ACHN (cell line): Measurements from ENCODE around the gene DPYSL4.

Experiments
- DNase-seq: peaks from one replicate; pipeline ENCODE4 v3.0.0-alpha.2; 2015
- in situ Hi-C: cut with HindIII; loops from 2 replicates; pipeline ENCODE4 v1.10.0; 2017; ENCODE audit warnings: low sequenced_read_pairs, low pct_ligation_motif_present, low pct_unique_long_range_greater_than_20kb

The DPYSL4 gene

GRCh38 chr10:132242103-132242840, 55.5 kb downstream of the DPYSL4 start:
- in situ Hi-C loops = no loop called here
- DNase-seq = no peak

DNA sequence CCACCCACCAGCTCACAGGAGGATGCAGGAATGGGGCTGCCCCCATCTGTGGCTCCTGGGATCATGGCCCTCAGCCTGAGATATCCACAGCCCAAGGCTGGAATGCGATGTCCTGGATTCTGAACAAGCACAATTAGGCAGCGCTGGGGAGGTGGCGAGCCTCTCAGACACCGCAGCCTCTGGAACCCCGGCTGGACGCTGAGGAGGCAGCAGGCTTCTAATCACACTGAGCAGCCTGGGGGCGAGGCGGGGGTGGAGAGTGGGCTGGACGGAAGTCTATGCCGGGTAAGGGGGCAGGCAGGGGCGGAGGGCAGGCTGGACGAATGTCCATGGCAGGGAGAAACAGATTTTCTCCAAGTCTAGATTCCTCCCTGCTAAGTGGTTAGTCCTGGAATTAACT, 56.4 kb downstream of the DPYSL4 start:
- no peak for DNase-seq
- in situ Hi-C loops = no loop called here

DNA sequence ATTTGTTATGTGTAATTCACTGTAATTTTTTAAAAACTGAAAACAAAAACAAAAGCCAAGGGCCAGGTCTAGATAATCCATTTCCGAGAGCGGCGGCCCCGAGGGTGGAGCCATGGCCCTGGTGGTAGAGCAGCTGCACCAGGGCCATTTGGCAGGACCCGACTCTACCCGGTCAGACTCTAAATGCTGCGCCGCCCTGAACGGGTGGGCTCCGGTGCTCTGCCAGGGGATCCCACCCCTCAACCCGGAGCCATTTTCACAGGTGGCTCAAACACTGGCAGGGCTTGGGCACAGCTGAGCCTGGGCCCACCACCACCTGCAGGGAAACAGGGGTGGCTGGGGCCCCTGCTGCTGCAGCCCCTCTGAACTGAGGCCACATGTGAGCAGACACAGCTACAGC, 56.9 kb downstream of the DPYSL4 start:
- DNase-seq = no peak
- in situ Hi-C loops = no loop called here

- no peak for DNase-seq
- in situ Hi-C loops = no loop called here
Observed at GRCh38 chr10:132245056-132245455, 58.3 kb downstream of the DPYSL4 start.

GRCh38 chr10:132246296-132246695, 59.5 kb downstream of the DPYSL4 start:
- no peak for DNase-seq
- in situ Hi-C loops = no loop called here

DNA sequence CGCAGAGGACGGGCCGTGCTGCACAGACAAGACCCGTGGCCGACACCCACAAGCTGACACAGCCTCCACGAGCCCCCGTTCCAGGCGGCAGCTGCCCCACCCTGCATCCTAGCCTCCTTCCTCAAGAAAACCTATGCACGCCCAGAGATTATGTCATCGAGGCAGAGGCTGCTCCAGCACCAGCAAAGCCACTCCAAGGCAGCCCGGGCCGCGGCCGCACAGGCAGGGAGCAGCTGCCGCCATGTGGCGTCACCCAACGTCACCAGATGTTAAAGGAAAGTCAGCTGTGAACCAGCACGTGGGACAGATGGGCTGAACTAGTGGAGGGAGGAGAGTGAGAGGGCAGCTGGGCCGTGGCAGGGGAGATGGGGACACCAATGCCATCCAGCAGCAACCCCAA, 61.2 kb downstream of the DPYSL4 start:
- in situ Hi-C loops = no loop called here
- no peak for DNase-seq

DNA sequence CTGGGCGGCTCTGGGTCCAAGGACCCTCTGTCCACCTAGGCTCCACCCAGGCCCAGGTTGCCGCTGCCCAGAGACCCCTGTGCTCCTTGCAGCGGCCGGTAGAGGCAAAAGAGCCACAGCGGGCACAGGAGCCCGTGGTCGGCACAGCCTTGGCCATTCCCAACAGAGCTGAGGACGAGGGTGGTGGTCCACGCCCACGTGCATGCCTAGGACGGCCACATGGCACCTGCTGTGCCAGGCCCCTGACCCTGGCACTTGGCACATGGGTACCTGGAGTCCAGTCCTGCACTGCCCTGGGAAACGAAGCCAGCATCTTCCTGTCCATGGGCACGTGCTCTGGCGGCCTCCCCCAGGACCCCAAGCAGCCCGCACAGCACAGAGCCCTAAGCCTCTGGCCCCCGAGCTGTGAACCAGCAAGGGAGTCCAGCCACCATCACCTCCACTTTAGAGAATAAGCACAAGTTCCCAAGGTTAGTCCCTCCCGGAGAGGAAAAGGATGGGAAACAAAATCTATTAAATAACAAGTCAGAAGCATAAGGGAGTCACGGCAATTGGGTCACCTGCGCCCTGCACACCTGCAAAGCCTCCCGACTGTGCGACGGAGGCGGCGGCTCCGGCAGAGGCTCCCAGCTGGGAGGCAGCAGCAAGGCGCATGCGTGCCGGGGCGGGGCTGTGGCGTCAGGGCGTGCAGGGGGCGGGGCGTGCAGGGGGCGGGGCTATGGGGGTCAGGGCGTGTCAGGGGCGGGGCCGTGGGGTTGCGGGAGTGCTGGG, 61.9 kb downstream of the DPYSL4 start:
- in situ Hi-C loops = no loop called here
- DNase-seq = no peak

DNA sequence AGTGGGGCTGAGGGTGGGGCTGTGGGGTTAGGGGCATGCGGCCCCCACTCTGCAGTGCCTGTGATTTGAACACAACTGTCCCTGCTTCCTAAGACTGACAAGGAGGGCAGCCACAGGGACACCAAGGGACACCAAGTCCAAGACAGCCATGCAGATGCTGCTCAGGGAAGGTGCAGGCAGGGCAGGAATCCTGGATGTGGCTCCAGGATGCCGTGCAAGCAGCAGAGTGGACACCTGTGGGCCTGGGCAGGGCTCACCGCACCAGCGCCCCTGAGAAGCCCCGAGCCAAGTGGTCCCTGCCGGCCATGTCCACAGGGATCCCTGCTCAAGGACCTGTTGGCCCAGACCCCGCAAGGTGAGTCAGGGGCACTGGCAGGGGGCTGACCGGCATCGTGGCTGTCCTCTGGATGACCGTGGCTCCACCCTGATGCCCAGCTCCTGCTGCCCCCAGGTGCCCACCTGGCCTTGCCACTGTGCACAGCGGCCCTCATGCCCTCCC, 62.5 kb downstream of the DPYSL4 start:
- in situ Hi-C loops = no loop called here
- DNase-seq = no peak

DNA sequence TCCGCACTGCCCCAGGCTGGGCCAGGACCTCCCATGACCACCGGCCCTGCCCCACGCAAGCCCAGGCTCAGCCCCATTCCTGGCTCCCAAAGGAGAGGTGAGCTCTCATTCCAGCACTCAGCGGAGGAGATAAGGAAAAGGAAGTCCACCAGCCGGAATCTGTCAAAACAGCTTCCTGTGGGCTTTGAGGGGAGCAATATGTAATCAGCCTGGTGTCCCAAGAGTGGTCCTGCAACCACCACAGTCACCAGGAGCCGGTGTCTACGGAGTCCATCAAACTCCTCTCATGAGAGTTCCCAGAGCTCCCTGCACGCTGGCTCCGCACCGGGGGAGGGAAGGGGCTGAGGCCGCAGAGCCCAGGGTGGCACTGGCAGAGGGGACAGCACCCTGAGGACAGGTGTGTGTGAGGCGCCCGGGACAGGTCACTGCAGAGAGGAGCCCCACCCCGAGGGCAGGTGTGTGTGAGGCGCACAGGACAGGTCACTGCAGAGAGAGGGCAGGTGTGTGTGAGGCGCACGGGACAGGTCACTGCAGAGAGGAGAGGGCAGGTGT, 63.2 kb downstream of the DPYSL4 start:
- no peak for DNase-seq
- in situ Hi-C loops = no loop called here

- in situ Hi-C loops = no loop called here
- DNase-seq = no peak
Observed at GRCh38 chr10:132250481-132251475, 64.0 kb downstream of the DPYSL4 start.

DNA sequence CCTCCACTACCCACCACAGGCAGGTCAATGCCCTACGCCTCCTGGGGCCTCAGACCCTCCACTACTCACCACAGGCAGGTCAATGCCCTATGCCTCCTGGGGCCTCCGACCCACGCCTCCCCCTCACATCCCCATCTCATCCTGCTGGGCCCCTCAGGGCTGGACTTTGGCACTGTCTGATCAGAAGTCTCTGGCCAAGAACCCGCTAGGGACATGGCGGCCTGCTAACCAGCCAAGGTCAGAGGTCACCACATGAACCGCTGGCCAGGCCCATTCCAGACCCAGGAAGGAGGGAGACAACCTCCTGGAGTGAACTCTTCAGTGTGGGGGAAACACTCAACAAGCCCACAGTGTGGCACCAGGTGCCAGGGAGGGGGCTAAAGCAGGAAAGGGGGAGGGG, 65.2 kb downstream of the DPYSL4 start:
- DNase-seq = no peak
- in situ Hi-C loops = no loop called here

DNA sequence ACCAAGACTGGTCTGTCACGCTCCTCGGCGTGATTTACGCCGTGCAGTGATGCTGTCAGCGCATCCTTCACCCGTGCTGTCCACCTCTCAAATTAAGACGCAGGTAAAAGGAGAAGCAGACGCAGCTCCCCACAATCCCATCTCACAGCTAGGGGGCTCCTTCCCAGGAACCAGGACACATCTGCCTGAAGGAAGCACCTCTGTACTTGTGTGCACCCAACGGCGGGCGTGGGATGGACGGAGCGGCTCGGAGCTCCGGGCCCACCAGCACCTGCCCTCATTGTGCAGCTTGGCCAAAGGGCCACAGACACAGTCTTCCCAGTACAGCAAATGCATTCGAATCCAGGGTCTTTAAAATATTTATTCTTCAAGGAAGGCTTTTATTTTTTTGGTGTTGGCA, 65.7 kb downstream of the DPYSL4 start:
- in situ Hi-C loops = no loop called here
- no peak for DNase-seq

DNA sequence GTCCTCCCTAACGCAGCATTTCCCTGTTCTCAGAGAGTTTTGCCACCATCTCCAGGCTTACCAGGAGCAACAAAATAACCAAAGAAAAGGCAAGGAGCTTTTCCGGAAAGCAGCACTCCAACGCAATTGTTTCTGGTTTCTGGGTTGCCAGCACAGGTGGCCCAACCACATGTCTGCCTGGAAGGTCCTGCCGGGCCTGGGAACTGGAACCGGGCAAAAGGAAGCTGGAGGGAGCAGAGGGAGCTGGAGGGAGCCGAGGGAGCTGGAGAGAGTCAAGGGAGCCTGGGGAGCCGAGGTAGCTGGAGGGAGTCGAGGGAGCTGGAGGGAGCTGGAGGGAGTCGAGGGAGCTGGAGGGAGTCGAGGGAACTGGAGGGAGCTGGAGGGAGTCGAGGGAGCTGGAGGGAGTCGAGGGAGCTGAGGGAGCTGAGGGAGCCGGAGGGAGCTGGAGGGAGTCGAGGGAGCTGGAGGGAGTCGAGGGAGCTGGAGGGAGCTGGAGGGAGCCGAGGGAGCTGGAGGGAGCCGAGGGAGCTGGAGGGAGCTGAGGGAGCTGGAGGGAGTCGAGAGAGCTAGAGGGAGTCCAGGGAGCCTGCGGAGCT, 66.4 kb downstream of the DPYSL4 start:
- in situ Hi-C loops = no loop called here
- DNase-seq = no peak

DNA sequence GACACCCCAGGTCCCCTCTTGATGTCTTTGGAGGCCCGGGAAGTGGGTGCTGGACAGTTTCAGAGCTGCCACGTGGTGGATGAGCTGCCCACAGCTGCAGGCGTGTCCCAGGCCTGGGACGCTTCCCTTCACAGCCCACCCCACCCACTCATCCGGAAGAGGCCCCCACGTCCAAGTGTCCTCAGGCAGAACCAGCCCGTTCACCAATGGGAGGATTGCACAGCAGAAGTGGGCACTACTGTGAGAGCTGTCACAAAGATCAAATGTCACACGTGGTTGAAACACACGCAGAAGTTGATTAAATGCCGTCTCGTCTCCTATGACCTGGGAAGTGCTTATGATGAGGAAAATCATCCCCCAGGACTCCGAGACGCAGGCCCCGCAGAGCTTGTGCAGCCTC, 68.1 kb downstream of the DPYSL4 start:
- DNase-seq = no peak
- in situ Hi-C loops = no loop called here
